ENCODE measurements around the gene SNX30. TPM values are rescaled to one million over a fixed set of nuclear protein-coding genes. Genes with fewer than 3 reads are reported as not detected.

The SNX30 gene
- total RNA-seq, 1 experiment from 2014 or later = 12.7 TPM

DNA sequence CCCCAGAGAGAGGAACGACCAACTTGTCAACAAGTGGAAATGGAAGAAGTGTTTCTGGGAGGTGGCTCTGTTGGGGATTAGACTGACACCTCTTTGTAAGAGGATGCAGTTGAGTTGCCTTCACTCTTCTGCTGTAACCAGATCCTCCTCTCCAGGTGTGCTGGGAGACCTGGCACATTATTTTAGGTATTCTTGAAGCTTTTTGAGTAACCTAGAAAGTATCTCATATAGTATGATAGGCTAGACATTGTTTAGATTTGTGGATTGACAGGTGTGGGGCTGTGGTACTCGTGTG is 21.6 kb downstream of the SNX30 start:
- Histone ChIP-seq H3K4me1 (ENCODE audit: control insufficient read depth in 1 of 2, insufficient read depth in 2 of 2, low read length in 2 of 2) (no peaks in the 10 kb centered on the region), H4K20me1 (ENCODE audit: insufficient read depth) (no peaks in the 10 kb centered on the region), H3K4me2 (ENCODE audit: low read length) (no peak overlapping the region), H3K27me3 (ENCODE audit: insufficient read depth, low read length) (no peaks in the 10 kb centered on the region), H3K4me3 (replicated peaks in 1 of 2; ENCODE audit: low read depth in 1 of 2, low read length in 2 of 2) (no peak overlapping the region), H3K9me2 (ENCODE audit: insufficient read depth) (no peaks in the 10 kb centered on the region), H3K36me3 (ENCODE audit: control insufficient read depth in 1 of 2, insufficient read depth in 2 of 2, low read length in 2 of 2) (no peaks in the 10 kb centered on the region), H3K9ac (ENCODE audit: low read length) (no peak overlapping the region), H3K79me2 (ENCODE audit: insufficient read depth, low read length) (no peaks in the 10 kb centered on the region), H3K27ac (ENCODE audit: low read depth, low read length) (no peak overlapping the region), H2AFZ (ENCODE audit: low read depth, low read length, poor library complexity, severe bottlenecking) (no peak overlapping the region), H3K9me3 (ENCODE audit: control insufficient read depth in 1 of 2, insufficient read depth in 1 of 2, low read depth in 1 of 2, low read length in 2 of 2) (no peaks in the 10 kb centered on the region)
- TF ChIP-seq, protein P1, sequence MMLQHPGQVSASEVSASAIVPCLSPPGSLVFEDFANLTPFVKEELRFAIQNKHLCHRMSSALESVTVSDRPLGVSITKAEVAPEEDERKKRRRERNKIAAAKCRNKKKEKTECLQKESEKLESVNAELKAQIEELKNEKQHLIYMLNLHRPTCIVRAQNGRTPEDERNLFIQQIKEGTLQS (IDR thresholded peaks at IDR 0.05) = no peak
- TF ChIP-seq EZH2 (IDR thresholded peaks at IDR 0.05) = no peak
- TF ChIP-seq EGR1 (IDR thresholded peaks at IDR 0.05; ENCODE audit: low read depth) = no peak
- no peak for TF ChIP-seq JUND (IDR thresholded peaks at IDR 0.05)
- DNase-seq (ENCODE audit: low read depth, low spot score) (no peak), ATAC-seq (no peak)
- intact Hi-C loops (cut with micrococcal nuclease) = no loop called here
- ChIA-PET POLR2A (no interaction called here), RAD21 (ENCODE audit: low non-redundant PET in 1 of 2, low total read pairs in 2 of 2, uncharacterized antibody in 2 of 2, unreplicated experiment in 2 of 2) (no interaction called here), CTCF (no interaction called here)
- no TSS peak for BruUV-seq (replicated peaks)

DNA sequence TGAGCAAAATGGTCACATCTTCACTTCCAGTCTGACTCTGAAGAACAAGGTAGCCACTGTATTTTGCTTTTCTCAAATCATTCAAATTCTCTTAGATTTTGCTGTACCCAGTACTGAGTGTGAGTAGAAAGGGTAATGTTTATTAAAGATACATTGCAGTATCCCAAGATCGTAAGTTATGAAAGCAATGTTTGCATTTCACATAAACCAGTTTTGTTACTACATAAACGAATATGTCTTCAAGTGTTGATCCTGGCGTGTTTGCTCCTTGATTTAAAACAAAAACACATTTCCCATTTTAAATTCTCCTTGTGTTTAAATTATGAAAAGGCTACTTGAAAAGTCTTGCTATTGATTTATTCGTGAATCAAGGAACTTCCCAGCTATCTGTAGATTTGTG is 22.0 kb downstream of the SNX30 start:
- Histone ChIP-seq H3K9me3 (ENCODE audit: control insufficient read depth in 1 of 2, insufficient read depth in 1 of 2, low read depth in 1 of 2, low read length in 2 of 2) (no peaks in the 10 kb centered on the region), H2AFZ (ENCODE audit: low read depth, low read length, poor library complexity, severe bottlenecking) (no peak overlapping the region), H3K4me3 (replicated peaks in 1 of 2; ENCODE audit: low read depth in 1 of 2, low read length in 2 of 2) (no peak overlapping the region), H3K4me1 (ENCODE audit: control insufficient read depth in 1 of 2, insufficient read depth in 2 of 2, low read length in 2 of 2) (no peaks in the 10 kb centered on the region), H3K4me2 (ENCODE audit: low read length) (no peak overlapping the region), H3K79me2 (ENCODE audit: insufficient read depth, low read length) (no peaks in the 10 kb centered on the region), H3K9ac (ENCODE audit: low read length) (no peak overlapping the region), H3K27ac (ENCODE audit: low read depth, low read length) (no peak overlapping the region), H3K9me2 (ENCODE audit: insufficient read depth) (no peaks in the 10 kb centered on the region), H3K27me3 (ENCODE audit: insufficient read depth, low read length) (no peaks in the 10 kb centered on the region), H4K20me1 (ENCODE audit: insufficient read depth) (no peaks in the 10 kb centered on the region), H3K36me3 (ENCODE audit: control insufficient read depth in 1 of 2, insufficient read depth in 2 of 2, low read length in 2 of 2) (no peaks in the 10 kb centered on the region)
- CTCF ChIA-PET = no interaction called here
- no TSS peak for BruUV-seq (replicated peaks)
- intact Hi-C loops (cut with micrococcal nuclease) = no loop called here
- no peak for DNase-seq (ENCODE audit: low read depth, low spot score)
- no peak for TF ChIP-seq CBX3 (IDR thresholded peaks at IDR 0.05; ENCODE audit: low read depth)
- no peak for TF ChIP-seq POLR2AphosphoS5 (IDR thresholded peaks at IDR 0.05; ENCODE audit: low read depth, low read length)
- TF ChIP-seq YY1 (IDR thresholded peaks at IDR 0.05; ENCODE audit: extremely low read depth, insufficient replicate concordance, low read depth, low read length) = no peak
- no peak for TF ChIP-seq SP1 (IDR thresholded peaks at IDR 0.05; ENCODE audit: low read depth)
- no peak for TF ChIP-seq RAD21 (IDR thresholded peaks at IDR 0.05; ENCODE audit: low read depth)
- TF ChIP-seq ELF1 (IDR thresholded peaks at IDR 0.05; ENCODE audit: borderline replicate concordance, low read depth) = no peak
- TF ChIP-seq ZFX (IDR thresholded peaks at IDR 0.05) = no peak
- TF ChIP-seq, protein P2, sequence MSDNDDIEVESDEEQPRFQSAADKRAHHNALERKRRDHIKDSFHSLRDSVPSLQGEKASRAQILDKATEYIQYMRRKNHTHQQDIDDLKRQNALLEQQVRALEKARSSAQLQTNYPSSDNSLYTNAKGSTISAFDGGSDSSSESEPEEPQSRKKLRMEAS (IDR thresholded peaks at IDR 0.05) = no peak
- RAD21 ChIA-PET (ENCODE audit: low non-redundant PET in 1 of 2, low total read pairs in 2 of 2, uncharacterized antibody in 2 of 2, unreplicated experiment in 2 of 2) = no interaction called here
- no peak for ATAC-seq
- POLR2A ChIA-PET = no interaction called here
